HG02571 (cell line): ENCODE results near the gene LARGE1.

ENCODE experiments used
- ATAC-seq: cut with Tn5 transposase; IDR thresholded peaks from one replicate; pipeline ENCODE4 v1.9.1; 2021; ENCODE audit warnings: mild to moderate bottlenecking, moderate library complexity; ENCODE audit not compliant: unreplicated experiment

LARGE1 gene

DNA sequence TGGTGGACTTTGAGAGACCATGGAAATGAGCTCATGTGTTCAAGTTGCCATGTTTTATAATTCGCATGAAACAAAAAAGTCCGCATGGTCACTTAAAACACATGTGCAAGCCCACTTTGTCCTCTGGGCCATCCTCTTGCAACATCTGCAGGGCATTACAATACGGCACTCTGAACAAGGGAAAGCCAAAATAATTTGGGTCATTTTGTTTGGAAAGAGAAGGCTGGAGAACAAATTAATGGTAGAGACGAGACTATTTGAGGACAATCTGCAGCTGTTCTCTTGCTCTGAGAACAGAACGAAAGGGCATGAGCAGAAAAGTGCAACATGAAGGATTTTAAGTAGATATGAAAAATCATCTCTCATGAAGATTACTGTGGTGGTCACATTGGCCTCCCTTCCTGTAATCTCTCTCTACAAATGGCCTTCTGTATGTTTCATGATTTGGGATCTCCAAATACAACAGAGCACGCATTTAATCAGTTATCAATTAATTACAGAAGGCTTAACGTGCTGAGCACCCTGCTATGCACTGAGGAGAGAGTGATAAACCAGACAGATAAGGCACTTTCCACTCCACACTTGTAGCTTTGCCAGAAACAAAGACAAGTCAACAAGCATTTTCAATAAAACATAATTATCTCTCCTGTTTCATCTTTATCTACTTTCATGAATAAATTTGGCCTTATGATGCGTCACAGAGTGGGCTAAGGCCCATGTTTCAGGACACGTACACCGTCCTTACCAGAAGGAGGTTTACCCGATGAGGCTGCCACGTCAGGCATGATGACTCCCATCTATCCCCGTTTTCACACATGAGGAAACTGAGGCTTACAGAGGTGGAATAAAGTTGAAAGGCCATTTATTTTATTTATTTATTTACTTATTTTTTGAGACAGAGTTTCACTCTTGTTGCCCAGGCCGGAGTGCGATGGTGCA lies 384.1 kb downstream of the LARGE1 start:
- ATAC-seq: no peak

DNA sequence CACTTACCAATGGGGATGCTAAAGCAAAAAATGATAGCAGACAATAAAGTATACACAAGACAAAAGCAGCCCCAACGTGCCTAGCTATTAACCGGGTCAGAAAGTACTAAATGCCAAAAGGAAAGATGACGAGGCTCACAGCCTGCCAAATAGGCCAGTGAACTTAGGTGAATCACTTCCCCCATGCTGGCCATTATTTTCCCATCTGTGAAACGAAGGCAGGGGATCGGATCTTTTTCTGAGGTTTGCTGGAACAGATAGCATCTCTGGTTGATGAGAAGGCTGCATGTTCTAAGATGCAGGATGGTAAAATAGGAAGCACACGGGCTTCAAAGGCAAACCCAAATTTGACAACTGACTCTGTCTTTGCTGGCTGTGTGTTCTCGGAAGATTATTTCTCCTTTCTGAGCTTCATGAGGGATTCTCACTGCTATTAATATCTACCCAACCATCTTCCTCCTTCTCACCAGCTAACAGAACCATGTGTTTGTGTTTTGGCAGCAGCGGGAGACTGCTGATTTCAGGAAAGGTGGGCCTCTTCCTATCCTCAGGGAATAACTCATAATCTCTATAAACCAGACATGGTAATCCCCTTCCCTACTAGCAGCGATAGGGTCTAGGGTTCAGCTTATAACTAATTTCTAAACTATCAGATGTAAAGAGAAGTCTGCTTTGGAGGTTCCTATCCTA lies 390.7 kb downstream of the LARGE1 start:
- ATAC-seq: no peak

DNA sequence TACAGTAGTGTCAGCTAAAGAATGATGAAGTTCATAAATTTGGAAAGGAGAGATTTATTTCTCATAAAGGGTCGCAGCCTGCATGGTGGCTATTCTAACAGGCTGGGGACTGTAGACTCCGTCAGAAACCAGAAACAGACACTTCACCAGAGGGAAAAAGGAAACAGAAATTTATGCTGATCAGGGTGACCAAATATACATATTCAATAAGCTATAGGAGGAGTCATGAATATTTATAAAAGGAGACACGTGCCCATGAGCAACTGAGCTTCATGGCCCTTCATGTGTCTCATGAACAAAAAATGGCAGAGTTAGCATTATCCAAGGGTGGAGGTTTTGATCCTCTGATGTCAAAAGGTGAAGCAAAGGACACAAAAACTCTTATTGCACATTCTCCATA lies 392.1 kb downstream of the LARGE1 start:
- ATAC-seq: no peak

DNA sequence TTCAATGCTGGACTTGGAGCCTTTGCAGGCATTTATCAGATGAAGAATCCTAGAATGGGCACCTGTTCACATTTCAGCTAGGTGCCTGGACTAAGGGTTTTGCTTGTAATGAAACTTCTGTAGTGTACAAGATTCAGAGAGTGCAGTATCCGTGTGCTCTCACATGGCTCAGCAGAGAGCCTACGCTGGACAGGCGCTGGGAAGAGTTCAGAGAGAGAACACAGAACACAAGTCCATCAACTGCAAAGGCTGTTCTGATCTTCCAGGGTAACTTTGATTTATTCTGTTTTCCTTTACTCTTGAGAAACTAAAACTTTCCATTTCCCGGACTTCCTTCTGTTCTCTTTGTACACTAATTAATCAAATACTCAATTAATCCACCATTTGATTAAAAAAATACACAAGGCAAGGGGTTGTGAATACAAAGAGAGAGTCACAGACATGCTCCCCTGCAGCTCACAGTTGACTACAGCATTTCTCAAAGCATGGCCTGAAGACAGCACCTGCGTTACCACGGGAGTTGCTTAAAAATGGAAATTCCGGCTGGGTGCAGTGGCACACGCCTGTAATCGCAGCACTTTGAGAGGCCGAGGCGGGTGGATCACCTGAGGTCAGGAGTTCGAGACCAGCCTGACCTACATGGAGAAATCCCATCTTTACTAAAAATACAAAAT lies 393.7 kb downstream of the LARGE1 start:
- no peak for ATAC-seq

DNA sequence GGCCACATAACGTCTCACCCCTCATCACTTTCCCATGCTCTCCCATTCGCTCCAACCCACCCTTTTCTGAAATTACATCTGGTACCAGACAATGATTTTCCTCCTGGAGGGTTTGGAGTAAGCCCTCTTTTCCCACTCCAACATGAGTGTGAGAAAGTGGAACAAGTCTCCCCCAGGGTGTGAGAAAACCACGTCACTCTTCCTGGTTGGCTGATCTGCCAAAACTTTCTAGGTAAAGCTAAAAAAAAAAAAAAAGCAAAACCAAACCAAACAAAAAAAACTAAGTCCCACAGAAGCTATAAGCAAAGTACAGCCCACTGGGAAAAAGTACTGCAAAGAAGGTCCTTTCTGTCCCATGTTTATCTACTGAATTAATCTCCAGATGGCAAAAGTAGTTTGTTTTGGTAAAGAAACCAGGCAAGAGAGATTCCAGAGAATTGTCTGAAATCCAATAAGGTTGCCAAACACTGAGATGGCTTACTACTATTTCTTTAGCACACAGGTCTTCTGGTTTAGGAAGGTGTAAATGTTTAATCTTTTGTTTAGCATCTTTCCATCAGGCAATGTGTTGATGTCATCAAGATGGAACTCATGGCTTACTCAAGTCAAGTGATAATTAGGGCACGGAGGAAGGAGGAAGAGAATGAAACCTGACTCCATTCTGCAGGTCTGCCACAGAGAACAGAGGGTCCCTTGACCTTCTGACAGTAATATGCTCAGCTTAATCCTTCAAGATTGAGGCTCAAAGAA lies 395.6 kb downstream of the LARGE1 start:
- no peak for ATAC-seq

DNA sequence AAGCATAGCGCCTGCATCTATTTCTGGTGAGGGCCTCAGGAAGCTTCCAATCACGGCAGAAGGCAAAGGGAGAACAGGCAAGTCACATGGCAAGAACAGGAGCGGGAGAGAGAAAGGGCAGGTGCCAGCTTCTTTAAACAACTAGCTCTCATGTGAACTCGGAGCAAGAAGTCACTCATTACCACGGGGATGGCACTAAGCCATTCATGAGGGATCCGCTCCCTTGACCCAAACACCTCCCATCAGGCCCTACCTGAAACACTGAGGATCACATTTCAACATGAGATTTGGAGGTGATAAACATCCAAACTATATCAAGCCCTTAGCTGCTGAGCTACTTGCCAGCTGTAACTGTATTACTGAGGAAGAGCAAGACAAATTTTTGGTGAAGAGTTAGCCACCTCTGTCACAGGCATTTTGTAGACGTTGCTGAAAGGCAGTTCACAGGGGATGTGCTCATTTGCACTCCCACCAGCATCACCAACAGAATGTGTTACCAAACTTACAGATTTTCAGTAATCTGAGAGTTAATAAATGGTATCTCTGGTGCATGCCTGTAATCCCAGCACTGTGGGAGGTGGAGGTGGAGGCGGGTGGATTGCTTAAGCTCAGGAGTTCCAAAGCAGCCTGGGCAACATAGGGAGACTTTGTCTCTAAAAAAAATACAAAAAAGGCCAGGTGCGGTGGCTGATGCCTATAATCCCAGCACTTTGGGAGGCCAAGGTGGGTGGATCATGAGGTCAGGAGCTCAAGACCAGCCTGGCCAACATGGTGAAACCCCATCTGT lies 398.2 kb downstream of the LARGE1 start:
- no peak for ATAC-seq

DNA sequence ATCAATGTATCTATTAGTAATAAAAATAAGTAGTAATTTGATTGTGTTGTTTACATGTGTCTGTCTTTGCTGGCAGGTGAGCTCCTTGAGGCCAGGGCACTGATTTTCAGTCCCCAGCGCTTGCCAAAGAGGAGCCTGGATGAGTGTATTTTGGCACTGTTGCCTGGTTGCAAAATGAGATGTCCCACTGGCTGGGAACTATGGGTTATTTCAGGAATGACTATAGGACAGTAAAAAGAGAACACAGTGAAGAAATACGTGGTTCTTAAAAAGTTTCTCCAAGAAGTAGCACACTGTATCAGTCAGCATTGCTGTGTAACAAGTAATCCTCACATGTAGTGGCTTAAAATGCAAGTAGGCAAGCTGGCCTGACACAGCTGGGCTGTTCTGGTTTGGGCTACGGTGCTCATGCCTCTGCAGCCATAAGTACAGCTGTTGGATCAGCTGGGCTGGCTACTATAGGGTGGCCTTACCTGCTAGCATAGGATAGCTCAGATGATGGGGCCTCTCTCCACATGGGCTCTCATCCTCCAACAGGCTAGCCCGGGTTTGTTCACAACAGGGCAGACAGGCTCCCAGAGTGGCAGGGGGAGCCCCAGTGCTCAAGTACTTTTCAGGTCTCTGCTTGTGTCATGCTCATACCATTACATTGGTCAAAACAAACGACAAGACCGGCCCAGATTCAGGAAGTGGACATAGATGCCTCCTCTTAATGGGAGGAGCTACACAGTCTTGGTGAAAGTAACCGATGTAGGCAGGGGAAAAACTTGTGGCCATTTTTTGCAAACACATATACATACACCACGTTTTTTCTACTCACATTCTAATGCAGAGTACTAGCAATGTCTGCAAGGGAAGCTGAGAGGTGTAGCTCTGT lies 399.1 kb downstream of the LARGE1 start:
- ATAC-seq: no peak

DNA sequence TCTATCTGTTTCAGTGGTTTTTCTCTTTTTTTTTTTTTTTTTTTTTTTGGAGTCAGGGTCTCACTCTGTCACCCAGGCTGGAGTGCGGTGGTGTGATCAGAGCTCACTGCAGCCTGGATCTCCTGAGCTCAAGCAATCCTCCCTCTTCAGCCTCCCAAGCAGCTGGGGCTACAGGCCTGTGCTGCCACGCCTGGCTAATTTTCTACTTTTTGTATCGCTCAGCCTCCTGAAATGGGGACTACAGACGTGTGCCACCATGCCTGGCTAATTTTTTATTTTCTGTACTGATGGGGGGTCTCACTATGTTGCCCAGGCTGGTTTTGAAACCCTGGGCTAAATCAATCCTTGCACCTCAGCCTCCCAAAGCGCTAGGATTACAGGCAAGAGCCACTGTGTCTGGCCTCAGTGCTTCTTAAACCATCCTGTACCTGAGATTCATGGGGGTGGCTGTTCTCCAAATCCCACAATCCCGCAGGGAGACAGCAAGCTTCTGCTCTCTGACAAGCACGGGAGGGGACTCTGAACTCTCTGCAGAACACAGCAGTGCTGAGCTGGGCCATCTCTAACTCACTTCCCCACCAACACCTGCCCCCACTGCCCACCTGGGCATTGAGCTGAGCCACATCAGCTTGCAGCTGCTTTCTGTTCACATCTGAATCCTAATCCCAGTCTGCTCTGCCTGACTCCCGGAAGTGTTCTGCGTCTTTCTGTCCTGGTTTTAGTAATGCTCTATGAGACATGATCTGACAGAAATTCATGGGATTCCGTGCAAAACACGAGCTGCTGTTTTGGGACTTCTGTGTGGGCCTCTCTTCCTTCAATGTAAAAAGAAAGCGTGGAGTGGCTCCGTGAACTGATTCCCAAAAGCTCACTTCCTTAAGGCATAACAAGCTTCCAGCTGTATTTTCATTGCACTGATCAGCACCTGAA lies 400.0 kb downstream of the LARGE1 start:
- ATAC-seq: no peak

DNA sequence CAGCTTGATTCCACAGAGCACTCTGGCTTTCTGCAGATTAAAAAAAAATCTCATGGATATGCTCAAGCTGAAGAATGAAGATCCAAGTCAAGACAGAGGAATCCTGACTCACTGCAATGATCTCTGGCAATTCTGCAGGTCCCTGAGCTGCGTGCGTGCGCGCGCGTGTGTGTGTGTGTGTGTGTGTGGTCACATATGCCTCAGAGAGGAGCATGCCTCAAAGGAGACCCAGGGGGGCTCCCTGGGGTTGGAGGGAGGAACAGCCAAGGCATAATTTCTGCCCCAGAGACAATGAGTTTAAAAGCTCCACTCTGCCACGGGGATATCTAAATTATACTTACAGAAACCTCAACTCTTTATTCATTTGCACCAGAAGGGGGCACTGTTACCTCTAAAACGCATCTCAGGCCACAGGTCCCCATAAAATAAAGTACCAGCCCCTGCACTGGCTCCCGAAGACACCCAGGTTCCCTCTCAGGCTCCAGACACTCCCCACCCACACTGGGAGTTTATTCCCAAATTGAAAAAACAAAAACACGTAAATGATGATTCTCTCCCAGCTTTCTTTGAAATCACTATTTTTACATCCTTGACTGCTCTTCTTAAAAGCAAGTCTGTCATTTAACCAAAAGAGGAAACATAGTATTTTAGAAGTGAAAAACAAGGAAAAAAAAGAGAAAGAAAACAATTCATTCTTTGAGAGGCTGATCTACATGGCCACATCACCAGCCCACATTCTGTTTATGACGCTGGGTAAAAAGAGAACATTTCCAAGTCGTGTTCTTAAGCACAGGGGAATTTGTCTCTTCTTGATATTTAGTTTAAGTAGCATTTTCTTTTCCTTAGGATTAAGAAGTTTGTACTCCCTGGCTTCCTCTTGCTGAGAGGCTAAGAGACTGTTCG lies 401.0 kb downstream of the LARGE1 start:
- ATAC-seq: no peak

DNA sequence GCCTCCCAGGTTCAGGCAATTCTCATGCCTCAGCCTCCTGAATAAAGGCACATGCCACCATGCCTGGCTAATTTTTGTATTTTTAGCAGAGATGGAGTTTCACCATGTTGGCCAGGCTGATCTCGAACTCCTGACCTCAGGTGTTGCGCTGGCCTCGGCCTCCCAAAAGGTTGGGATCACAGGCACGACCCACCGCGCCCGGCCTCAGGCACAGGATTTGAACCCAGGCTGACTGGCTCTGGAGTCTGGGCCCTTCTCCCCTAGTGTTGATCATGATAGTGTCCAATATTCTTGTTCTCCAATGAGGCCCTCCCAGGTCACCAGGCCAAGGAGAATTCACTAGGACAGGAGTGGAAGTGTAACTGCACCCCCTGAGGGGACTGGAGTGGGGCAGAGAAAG lies 401.9 kb downstream of the LARGE1 start:
- ATAC-seq: no peak

DNA sequence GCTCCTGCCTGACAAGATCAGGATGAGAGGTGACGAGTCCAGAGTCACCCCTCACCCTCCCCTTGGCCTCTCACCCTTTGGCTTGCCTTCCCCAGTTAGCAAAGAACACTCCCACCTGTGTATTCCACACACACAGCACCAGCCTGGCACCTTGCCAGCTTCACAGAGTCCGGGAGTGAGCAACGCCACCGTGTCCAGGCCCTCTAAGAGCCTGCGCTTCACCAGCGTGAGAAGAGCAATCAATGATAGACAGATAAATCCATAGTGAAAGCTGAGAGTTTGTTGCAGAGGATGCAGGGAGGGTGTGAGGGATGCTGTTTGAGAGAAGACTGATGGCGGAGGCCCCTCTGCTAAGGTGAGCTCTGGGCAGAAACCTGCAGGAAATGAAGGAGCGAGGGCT lies 404.5 kb downstream of the LARGE1 start:
- ATAC-seq: no peak

DNA sequence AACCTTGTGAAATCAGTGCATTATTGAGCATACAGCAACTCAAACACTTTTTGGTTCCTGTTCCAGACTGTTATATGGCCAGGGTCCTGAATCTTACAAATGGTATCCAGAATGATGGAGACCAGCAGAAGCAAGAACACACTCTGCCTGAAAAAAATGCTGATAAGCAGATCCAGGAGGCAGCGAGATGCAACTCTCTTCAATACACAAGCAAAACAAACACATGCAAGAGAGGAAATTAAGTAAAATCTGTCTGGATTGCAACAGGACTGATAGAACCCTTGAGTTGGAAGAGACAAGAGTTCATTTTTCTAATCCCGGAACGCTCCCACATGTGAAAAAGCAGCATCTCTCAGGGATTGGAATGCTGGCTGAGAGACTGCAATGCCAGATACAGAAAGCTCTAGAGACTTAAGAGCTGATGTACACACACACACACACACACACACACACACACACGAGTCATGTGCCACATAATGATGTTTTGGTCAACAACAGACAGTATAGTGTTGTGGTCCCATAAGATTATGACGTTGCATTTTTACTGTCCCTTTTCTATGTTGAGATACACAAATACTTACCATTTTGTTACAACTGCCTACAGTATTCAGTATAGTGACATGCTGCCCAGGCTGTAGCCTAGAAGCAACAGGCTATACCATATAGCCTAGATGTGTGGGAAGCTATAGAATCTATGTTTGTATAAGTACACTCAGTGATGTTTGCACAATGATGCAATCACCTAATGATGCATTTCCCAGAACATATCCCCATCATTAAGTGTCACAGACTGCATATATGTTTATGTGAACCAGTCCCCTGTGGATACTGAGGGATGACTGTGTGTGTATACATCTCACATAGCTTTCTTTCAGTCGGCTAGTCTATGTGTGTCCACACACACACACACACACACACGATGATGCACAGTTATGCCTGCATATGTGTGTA lies 406.6 kb downstream of the LARGE1 start:
- ATAC-seq: no peak

DNA sequence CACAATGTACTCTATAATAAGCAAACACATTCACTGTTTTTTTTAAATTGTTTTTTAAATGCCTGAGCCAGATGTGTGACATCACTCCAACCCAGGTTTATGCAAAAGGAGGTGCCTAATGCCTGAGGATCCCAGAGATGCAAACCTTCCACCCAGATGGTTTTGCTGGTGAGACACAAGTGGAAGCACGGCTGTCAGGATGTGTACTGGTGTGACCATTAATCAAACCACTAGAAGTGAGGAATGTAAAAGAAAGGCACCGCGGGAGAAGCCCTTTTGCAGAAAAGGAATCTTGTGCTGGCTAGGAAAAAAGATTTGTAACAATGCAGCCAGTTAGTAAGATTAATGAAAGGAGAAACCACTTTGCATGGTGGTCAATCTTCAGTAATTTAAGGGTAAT lies 407.4 kb downstream of the LARGE1 start:
- ATAC-seq: no peak

DNA sequence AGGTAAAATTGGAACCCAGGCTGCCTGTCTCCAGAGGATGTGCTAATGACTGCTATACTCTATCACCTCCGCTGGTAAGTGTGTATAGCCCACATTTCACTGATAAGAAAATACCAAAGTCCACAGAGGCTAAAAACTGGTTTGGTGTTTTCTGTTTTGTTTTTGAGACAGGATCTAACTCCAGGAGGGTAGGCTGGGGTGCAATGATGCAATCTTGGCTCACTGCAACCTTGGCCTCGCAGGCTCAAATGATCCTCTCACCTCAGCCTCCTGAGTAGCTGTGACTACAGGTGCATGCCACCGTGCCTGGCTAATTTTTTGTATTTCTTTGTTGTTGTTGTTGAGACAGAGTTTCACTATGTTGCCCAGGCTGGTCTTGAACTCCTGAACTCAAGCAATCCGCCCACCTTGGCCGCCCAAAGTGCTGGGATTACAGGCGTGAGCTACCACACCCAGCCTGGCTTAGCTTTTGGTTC lies 409.8 kb downstream of the LARGE1 start:
- ATAC-seq: no peak

DNA sequence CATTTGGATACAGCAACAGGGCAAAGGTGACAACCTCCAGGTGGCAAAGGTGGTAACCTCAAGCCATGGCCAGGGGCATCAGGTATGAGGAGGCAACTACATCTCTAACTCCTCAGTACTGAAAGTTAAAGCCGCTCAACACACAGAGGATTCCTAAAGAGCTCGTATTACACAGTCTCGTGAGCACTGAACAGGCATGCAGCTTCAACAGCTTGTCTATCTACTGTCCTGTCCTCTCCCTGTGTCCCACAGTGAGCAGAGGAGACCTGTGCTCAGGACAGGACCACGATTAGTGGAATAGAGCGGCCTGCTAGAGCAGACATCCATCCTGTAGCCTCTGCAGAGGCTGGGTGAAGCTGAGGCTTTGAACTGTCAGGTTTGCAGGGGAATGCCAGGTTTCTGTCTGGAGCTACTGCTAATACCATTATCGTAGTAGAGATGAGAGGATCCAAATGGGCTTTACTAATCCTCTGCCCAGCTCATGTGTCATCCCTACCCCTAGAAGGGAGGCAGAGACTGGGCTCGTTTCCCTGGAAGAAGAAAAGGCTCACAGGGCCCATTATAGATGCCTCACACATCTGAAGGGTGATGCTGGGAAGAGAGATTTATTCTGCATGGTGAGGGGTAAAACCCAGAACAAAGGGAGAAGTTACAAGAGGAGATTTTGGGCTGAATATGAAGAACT lies 415.2 kb downstream of the LARGE1 start:
- ATAC-seq: no peak
